Common myeloid progenitor, CD34-positive (primary cell): ENCODE results near the gene GPR33.
"Not testable (repeated sequence)": the region's sequence is repeated elsewhere in the genome, so short reads cannot be mapped to it uniquely, and the experiment has no call there.

ENCODE experiments used
- CTCF ChIA-PET: fragments of 350-600 bp; sonication (Branson Sonifier 250); formaldehyde crosslinking; loops from one replicate; lab custom pipeline; 2021; ENCODE audit warnings: antibody characterized with exemption; lab: Charles Lee
- POLR2A ChIA-PET: fragments of 350-600 bp; sonication (Branson Sonifier 250); formaldehyde crosslinking; loops from one replicate; lab custom pipeline; 2021; ENCODE audit warnings: antibody characterized with exemption; lab: Charles Lee
- DNase-seq, 3 donors: peaks; one replicate each; pipeline versions ENCODE4 v3.0.0 to v3.0.0-alpha.2; 2013
- H3K27ac ChIP-seq, 2 experiments: 1 replicate in 1 of 2; 2 replicates in 1 of 2; pipeline ENCODE4 v1.7.0; 2013; ENCODE audit warnings: inconsistent platforms in 2 of 2, low read length in 2 of 2, mild to moderate bottlenecking in 2 of 2, low read depth in 1 of 2, moderate library complexity in 1 of 2; ENCODE audit not compliant: severe bottlenecking in 2 of 2, insufficient read depth in 1 of 2, poor library complexity in 1 of 2
- H3K27me3 ChIP-seq, 5 experiments: replicated peaks in 2 of 5; 1 replicate in 3 of 5; 2 replicates in 2 of 5; pipeline versions ENCODE4 v1.6.1 to v1.7.0; 2013; ENCODE audit warnings: low read length in 4 of 5, mild to moderate bottlenecking in 2 of 5, moderate library complexity in 2 of 5, inconsistent platforms in 1 of 5; ENCODE audit not compliant: insufficient read depth in 5 of 5, control insufficient read depth in 4 of 5
- H3K36me3 ChIP-seq, 4 experiments: 1 replicate in 2 of 4; 2 replicates in 2 of 4; pipeline versions ENCODE4 v1.6.1 to v1.7.0; 2013; ENCODE audit warnings: low read length in 3 of 4, control low read depth in 1 of 4, mild to moderate bottlenecking in 1 of 4; ENCODE audit not compliant: control insufficient read depth in 4 of 4, insufficient read depth in 4 of 4
- H3K4me1 ChIP-seq, 4 experiments: 1 replicate in 3 of 4; 2 replicates in 1 of 4; pipeline versions ENCODE4 v1.6.1 to v1.7.1; 2013; ENCODE audit warnings: low read length in 3 of 4, mild to moderate bottlenecking in 3 of 4, control low read depth in 1 of 4, inconsistent platforms in 1 of 4, moderate library complexity in 1 of 4; ENCODE audit not compliant: control insufficient read depth in 4 of 4, insufficient read depth in 4 of 4; ENCODE audit errors: control extremely low read depth in 1 of 4
- H3K4me3 ChIP-seq, 7 experiments: 1 replicate in 4 of 7; 2 replicates in 3 of 7; pipeline versions ENCODE4 v1.5.1 to v1.7.0; 2013; ENCODE audit warnings: mild to moderate bottlenecking in 7 of 7, low read length in 6 of 7, moderate library complexity in 6 of 7, inconsistent platforms in 2 of 7, low read depth in 2 of 7, control low read depth in 1 of 7; ENCODE audit not compliant: insufficient read depth in 4 of 7, control insufficient read depth in 1 of 7; ENCODE audit errors: extremely low read depth in 1 of 7
- H3K9me3 ChIP-seq, 5 experiments: 1 replicate in 4 of 5; 2 replicates in 1 of 5; pipeline versions ENCODE4 v1.6.1 to v1.7.1; 2013; ENCODE audit warnings: low read length in 4 of 5, mild to moderate bottlenecking in 2 of 5, inconsistent platforms in 1 of 5, low read depth in 1 of 5, moderate library complexity in 1 of 5; ENCODE audit not compliant: control insufficient read depth in 4 of 5, insufficient read depth in 2 of 5; ENCODE audit errors: control extremely low read depth in 1 of 5
- WGBS: methylation state at CpG from one replicate; pipeline ENCODE4 v1.1.5; 2013; ENCODE audit not compliant: insufficient coverage; 5-methylcytosine and 5-hydroxymethylcytosine counted together

GPR33 gene

DNA sequence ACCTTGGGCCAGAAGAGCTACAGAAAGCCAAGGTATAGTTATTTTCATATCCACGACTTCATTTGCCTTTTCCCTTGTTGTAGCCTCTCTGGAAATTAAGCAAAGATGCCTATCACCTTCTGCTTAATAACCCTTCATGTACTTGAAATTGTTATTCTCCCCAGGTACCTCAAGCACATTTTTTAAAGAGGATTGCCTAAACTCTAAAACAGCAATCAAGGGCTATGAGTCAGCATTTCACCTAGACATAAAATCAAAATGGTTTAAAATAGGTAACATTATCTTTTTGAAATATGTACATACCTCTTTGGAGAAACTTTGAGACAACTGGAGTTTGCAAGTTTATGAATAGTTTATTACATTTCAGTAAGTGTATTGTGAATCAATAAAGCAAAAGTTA lies 42.1 kb downstream of the GPR33 start:
- DNase-seq, result no peak
- no peaks in the 10 kb centered on the region for H3K9me3 ChIP-seq
- H3K4me1 ChIP-seq, result no peaks in the 10 kb centered on the region
- ChIA-PET CTCF (no interaction called here), POLR2A (no interaction called here)
- H3K27me3 ChIP-seq, result no peaks in the 10 kb centered on the region
- H3K4me3 ChIP-seq, result no peak overlapping the region
- no peak overlapping the region for H3K27ac ChIP-seq
- peaks cover 0 to 10% (median 6%) of the 10 kb centered on the region in 4 experiments for H3K36me3 ChIP-seq
- 100% methylated on average over 1 of the region's 1 CpG for WGBS

DNA sequence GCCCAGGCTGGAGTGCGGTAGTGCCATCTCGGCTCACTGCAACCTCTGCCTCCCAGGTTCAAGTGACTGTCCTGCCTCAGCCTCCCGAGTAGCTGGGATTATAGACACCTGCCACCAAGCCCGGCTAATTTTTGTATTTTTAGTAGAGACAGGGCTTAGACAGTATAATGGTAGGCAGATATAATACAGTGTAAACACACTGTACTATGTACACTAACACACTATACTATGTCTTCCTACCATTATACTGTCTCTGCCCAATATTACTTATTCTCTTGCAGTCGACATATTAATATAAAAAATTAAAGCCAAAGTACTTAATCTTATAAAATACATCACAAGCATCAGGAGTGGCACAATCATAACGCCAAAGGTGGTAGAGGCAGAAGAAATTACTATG lies 45.6 kb downstream of the GPR33 start:
- CTCF ChIA-PET, result no interaction called here
- 100% methylated on average over 2 of the region's 6 CpGs for WGBS
- Histone ChIP-seq H3K27ac (no peak overlapping the region), H3K4me3 (no peak overlapping the region), H3K4me1 (no peaks in the 10 kb centered on the region), H3K27me3 (no peaks in the 10 kb centered on the region), H3K9me3 (no peaks in the 10 kb centered on the region), H3K36me3 (peaks cover 0 to 9% (median 0%) of the 10 kb centered on the region in 4 experiments)
- POLR2A ChIA-PET, result interaction anchor here (0.6 to 0.7 kb wide), 2 partner anchors 66 to 298 kb away, joined by 4 read pairs; no protein-coding TSS in a partner anchor
- DNase-seq, result no peak

DNA sequence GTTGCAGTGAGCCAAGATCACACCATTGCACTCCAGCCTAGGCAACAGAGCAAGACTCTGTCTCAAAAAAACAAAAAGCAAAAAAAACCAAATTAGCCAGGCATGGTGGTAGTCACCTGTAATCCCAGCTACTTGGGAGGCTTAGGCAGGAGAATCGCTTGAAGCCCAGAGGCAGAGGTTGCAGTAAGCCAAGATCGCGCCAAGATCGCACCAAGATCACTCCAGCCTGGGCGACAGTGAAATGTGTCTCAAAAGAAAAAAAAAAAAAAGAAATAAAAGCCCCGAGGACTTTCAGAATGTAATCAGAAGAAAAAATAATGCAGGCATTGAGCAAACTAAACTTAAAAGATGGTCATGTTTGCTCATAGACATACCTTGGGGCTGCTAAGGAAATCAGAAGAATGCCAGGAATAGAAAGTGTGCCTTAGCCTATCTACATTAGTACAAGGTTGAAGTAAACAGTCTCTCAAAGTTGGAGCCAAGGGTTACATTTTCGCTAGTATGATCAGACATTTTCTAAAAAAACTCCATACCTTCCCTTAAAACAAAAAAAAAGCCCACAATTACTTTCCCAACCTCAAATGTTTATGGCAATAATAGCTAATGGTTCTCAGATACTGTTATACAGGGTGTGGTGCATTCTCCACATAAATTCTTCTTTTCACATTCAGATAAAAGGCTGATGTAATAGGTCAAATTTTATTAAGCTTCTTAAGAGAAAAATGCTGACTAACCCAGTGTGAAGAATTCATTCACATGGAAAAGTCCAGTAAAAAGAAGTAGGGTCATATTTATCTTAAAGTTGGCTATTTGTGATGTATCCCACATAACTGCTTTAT lies 46.3 kb downstream of the GPR33 start:
- no peaks in the 10 kb centered on the region for H3K4me1 ChIP-seq
- H3K36me3 ChIP-seq, result peaks cover 0 to 9% (median 0%) of the 10 kb centered on the region in 4 experiments
- ChIA-PET CTCF (no interaction called here), POLR2A (interaction anchor here (0.6 to 0.7 kb wide), 2 partner anchors 65 to 297 kb away, joined by 4 read pairs; no protein-coding TSS in a partner anchor)
- no peaks in the 10 kb centered on the region for H3K9me3 ChIP-seq
- no peak for DNase-seq
- no peaks in the 10 kb centered on the region for H3K27me3 ChIP-seq
- H3K4me3 ChIP-seq, result no peak overlapping the region
- WGBS, result 97% methylated on average over 3 of the region's 7 CpGs
- H3K27ac ChIP-seq, result no peak overlapping the region

DNA sequence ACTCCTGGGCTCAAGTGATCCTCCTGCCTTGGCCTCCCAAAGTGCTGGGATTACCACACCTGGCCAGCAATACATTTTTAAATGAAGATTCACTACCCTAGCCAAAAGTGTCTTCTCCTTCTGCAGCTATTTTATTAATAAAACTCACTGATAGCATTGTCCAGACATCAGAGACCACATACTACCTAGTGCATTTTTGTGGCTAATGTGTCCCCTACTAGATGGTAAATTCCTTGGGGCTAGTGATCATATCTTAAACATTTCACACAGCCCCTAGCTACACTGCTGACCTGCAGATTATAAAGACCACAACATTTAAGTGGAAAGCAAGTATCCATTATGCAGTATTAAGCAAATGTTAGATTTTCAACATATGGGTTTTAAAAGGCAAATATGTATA lies 47.6 kb downstream of the GPR33 start:
- Histone ChIP-seq H3K27ac (no peak overlapping the region), H3K9me3 (no peaks in the 10 kb centered on the region), H3K4me3 (no peak overlapping the region), H3K27me3 (no peaks in the 10 kb centered on the region), H3K36me3 (peaks cover 0 to 5% (median 0%) of the 10 kb centered on the region in 4 experiments), H3K4me1 (no peaks in the 10 kb centered on the region)
- ChIA-PET POLR2A (no interaction called here), CTCF (no interaction called here)
- no peak for DNase-seq

DNA sequence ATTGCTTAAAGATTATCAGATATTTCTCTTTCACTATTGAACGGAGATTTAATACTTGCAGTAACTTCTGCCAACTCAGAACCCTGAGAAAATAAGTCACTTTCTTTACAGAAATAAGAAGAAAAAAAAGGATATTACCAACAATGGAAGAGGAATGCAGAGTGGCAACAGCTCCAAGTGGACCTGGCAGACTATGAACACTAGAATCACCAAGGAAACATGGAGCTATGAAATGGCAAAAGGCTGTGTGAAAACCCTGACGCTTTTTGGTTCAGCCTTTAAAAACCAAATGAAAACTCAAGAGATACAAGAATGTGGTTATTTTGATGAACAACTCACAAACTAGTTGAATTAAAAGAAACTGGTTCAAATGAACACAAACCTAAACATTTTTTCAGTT lies 48.3 kb downstream of the GPR33 start:
- H3K4me3 ChIP-seq, result no peak overlapping the region
- no peaks in the 10 kb centered on the region for H3K4me1 ChIP-seq
- H3K36me3 ChIP-seq, result peaks cover 0 to 5% (median 0%) of the 10 kb centered on the region in 4 experiments
- 100% methylated on average over 2 of the region's 2 CpGs for WGBS
- no peaks in the 10 kb centered on the region for H3K9me3 ChIP-seq
- POLR2A ChIA-PET, result no interaction called here
- CTCF ChIA-PET, result no interaction called here
- no peak overlapping the region for H3K27ac ChIP-seq
- H3K27me3 ChIP-seq, result no peaks in the 10 kb centered on the region
- DNase-seq, result no peak

DNA sequence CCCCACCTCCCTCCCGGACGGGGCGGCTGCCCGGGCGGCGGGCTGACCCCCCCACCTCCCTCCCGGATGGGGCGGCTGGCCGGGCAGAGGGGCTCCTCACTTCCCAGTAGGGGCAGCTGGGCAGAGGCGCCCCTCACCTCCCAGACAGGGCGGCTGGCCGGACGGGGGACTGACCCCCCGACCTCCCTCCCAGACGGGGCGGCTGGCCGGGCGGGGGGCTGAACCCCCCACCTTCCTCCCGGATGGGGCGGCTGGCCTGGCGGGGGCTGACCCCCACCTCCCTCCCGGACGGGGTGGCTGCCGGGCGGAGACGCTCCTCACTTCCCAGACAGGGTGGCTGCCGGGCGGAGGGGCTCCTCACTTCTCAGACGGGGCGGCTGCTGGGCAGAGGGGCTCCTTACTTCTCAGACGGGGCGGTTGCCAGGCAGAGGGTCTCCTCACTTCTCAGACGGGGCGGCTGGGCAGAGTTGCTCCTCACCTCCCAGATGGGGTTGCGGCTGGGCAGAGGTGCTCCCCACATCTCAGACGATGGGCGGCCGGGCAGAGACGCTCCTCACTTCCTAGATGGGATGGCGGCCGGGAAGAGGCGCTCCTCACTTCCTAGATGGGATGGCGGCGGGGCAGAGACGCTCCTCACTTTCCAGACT lies 50.7 kb downstream of the GPR33 start:
- DNase-seq, H3K27me3 ChIP-seq, H3K9me3 ChIP-seq, H3K27ac ChIP-seq, H3K4me3 ChIP-seq, POLR2A ChIA-PET, H3K4me1 ChIP-seq, H3K36me3 ChIP-seq: not testable (repeated sequence)
- CTCF ChIA-PET, result interaction anchor here (0.6 kb wide), 1 partner anchor 326 kb away, joined by 3 read pairs; no protein-coding TSS in a partner anchor
- 80% methylated on average over 2 of the region's 45 CpGs for WGBS

DNA sequence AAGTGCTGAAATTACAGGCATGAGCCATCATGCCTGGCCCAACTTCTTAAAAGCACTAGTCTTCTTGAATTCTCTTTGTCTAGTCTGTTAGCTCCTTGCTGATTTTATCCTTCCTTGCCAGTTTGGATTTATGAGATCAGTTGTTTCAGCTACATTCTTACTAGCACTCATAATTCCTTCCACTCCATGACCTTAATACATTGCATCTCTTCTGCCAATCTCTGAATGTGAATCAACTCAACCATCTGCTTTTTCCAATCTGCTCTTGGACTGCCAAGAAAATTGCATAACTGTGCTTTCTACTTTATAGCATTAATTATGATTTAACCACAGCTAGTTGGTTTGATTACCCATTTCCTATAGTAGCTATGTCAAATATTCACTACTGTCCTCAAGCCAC lies 52.6 kb downstream of the GPR33 start:
- DNase-seq, result no peak
- H3K27ac ChIP-seq, result no peak overlapping the region
- CTCF ChIA-PET, result interaction anchor here (2.6 kb wide), 1 partner anchor 14 kb away, joined by 9 read pairs; no protein-coding TSS in a partner anchor

More for the DNA sequence above, 52.6 kb downstream of the GPR33 start:
- Histone ChIP-seq H3K36me3 (peaks cover 0 to 14% (median 3%) of the 10 kb centered on the region in 4 experiments), H3K27me3 (no peaks in the 10 kb centered on the region), H3K4me3 (no peak overlapping the region), H3K4me1 (no peaks in the 10 kb centered on the region), H3K9me3 (peaks cover 0 to 13% (median 5%) of the 10 kb centered on the region in 5 experiments)
- POLR2A ChIA-PET, result no interaction called here
